ENCODE data around the gene BRMS1.

Gene BRMS1

GRCh38 chr11:66333220-66333877 is 11.6 kb downstream of the BRMS1 start:
- no peak overlapping the region for H3K27ac ChIP-seq
- TF ChIP-seq ZFX (IDR thresholded peaks at IDR 0.05; ENCODE audit: borderline replicate concordance), result no peak
- no peak for TF ChIP-seq CTCF (IDR thresholded peaks at IDR 0.05)

GRCh38 chr11:66332371-66333219 is 12.3 kb downstream of the BRMS1 start:
- no peak overlapping the region for H3K27ac ChIP-seq

DNA sequence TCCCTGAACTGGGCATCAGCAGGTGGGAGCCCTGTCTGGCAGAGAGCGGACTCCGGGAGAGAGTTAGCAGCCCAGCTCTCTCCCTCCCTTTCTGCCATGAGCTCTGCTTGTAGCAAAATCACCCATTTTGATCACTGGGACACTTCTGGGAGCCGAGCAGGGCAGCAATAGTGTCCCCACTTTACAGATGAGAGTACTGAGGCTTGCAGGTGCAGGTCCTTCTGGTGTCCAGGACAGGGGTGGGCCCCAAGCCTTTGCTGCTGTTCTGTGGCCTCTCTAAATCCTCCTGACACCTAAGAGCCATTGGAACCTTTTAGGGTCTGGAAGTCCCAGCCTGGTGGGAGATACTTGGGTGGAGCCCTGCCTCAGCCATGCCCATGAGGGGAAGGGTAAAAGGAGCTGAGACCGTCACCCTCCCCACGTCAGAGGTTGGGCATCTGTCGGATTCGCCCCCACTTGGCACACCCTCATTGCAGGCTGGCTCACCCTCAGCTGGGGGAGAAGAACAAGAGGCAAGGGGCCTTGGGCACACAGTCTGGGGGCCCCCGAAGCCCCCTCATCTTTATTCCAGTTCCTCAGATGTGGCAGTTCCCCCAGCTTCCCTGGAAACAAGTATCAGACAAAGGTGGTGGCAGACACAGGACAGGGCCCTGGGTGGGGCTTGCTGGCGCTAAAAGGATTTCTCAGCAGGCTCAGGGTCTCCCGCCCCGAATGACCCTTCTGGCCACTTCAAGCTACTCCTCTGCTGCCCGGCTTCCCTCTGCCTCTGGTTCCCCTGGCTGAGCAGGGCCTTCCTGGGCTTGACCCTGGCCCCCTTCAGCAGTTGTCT is 13.1 kb downstream of the BRMS1 start:
- H3K27ac ChIP-seq, result no peak overlapping the region
- no peak for TF ChIP-seq ZFX (IDR thresholded peaks at IDR 0.05; ENCODE audit: borderline replicate concordance)
- no peak for TF ChIP-seq CTCF (IDR thresholded peaks at IDR 0.05)

More at GRCh38 chr11:66332371-66333219, 12.3 kb downstream of the BRMS1 start:
- TF ChIP-seq CTCF (IDR thresholded peaks at IDR 0.05), result no peak
- TF ChIP-seq ZFX (IDR thresholded peaks at IDR 0.05; ENCODE audit: borderline replicate concordance), result no peak

DNA sequence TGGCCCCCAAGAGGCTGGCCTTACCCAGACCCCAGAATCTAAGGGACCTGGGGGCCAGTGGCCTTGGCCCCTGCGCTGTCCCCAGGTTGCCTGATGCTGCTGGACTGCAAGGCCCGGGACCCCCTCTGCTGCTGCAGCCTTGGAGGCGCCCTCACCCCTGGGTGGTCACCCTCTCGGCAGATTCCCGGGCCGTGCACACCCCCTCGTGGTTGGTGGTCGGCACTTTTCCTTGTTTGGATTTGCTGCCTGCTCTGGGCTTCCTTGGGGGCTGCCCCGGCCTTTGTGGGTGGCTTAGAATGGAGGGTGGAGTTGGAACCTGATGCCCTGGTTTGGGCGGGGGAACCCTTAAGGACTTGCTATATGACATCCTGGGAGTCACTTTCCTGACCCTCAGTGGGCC is 14.0 kb downstream of the BRMS1 start:
- no peak overlapping the region for H3K27ac ChIP-seq
- TF ChIP-seq CTCF (IDR thresholded peaks at IDR 0.05), result no peak
- TF ChIP-seq ZFX (IDR thresholded peaks at IDR 0.05; ENCODE audit: borderline replicate concordance), result no peak

DNA sequence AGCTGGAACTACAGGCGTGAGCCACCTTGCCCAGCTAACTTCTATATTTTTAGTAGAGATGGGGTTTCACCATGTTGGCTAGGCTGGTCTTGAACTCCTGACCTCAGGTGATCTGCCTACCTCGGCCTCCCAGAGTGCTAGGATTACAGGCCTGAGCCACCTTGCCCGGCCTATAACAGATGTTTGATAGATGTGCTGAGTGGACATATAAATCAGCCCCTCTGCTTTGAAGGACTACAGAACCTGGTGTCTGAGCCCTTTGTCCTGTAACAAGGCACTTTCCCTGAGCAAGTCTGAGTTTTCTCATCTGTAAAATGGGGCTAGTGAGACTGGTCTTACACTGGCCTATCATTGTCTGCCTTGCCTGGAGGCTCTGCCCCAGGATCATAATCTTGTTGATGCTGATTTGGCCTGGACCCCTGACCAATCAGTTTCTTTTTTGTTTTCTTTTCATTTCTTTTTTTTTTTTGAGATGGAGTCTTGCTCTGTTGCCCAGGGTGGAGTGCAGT is 15.7 kb downstream of the BRMS1 start:
- no peak overlapping the region for H3K27ac ChIP-seq
- no peak for TF ChIP-seq ZFX (IDR thresholded peaks at IDR 0.05; ENCODE audit: borderline replicate concordance)

- TF ChIP-seq CTCF (IDR thresholded peaks at IDR 0.05), result peak; percentile 95
- no peak for TF ChIP-seq ZFX (IDR thresholded peaks at IDR 0.05; ENCODE audit: borderline replicate concordance)
- H3K27ac ChIP-seq, result no peak overlapping the region
Observed at GRCh38 chr11:66328302-66329144, 16.4 kb downstream of the BRMS1 start.

GRCh38 chr11:66328031-66328301 is 16.9 kb downstream of the BRMS1 start:
- TF ChIP-seq ZFX (IDR thresholded peaks at IDR 0.05; ENCODE audit: borderline replicate concordance), result no peak
- TF ChIP-seq CTCF (IDR thresholded peaks at IDR 0.05), result no peak
- no peak overlapping the region for H3K27ac ChIP-seq
